Lower leg skin (tissue), 4 donors: ENCODE results near the gene SRCAP. TPM values are rescaled to one million over a fixed set of nuclear protein-coding genes. Genes with fewer than 3 reads are reported as not detected.

Experiments
- DNase-seq, 2 donors: peaks; one replicate each; pipeline ENCODE4 v3.0.0-alpha.2; 2019; ENCODE audit warnings: low spot score in 2 of 2
- H3K4me3 ChIP-seq: fragments of 200-600 bp; sonication (generic); 2 replicates; pipeline ENCODE4 v1.5.1; 2017; ENCODE audit warnings: mild to moderate bottlenecking, low read depth; ENCODE audit not compliant: poor library complexity, severe bottlenecking
- CTCF ChIP-seq, 3 donors: fragments of 450-650 bp; IDR thresholded peaks; one replicate each; pipeline ENCODE4 v1.5.1; 2016; ENCODE audit warnings: antibody characterized with exemption in 3 of 3, mild to moderate bottlenecking in 3 of 3, moderate library complexity in 2 of 3
- POLR2A ChIP-seq, 2 donors: fragments of 450-650 bp; IDR thresholded peaks; one replicate each; pipeline ENCODE4 v1.6.1; 2016 to 2017; ENCODE audit warnings: antibody characterized with exemption in 2 of 2, mild to moderate bottlenecking in 1 of 2, moderate library complexity in 1 of 2
- WGBS, 2 donors: methylation state at CpG; one replicate each; pipeline ENCODE4 v1.1.5; 2018; 5-methylcytosine and 5-hydroxymethylcytosine counted together
- intact Hi-C: fragments of 100-400 bp; cut with DNase I; formaldehyde crosslinking; loops from one replicate; pipeline ENCODE4 v1.15.0; 2023; ENCODE audit warnings: low total_unique reads
- total RNA-seq, 4 donors: library from RNA; depleted of rRNA; stranded (reverse); fragments of >200 nt; gene quantifications; one replicate each; pipeline ENCODE4 v1.1.0, GENCODE V29; 2016

SRCAP gene
- total RNA-seq, 4 donors from 2014 or later = 21.7 to 44.0 (median 33.7) TPM

DNA sequence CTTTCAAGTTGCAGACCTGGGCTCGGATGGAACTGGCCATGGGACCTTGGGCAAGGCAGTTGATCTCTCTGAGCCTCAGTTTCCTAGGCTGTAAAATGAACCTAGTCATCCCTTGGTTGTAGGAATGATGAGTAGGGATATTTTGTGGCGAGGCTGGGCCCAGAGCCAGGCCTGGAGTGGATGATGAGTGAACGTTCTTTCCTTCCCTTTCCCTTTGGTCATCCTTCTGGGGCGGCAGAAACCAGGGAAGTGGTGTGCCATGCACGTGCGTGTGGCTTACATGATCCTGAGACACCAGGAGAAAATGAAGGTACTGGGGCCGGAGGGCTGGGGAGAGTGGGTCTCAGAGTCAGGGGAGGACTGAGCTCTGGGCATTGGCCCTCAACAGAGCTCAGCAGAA, 32.3 kb upstream of the SRCAP start:
- intact Hi-C loops = no loop called here
- no peak for DNase-seq
- 81 to 86% methylated on average over 7 of the region's 7 CpGs for WGBS, 2 donors
- no peak overlapping the region for H3K4me3 ChIP-seq
- no peak for TF ChIP-seq CTCF (IDR thresholded peaks at IDR 0.05)
- TF ChIP-seq POLR2A (IDR thresholded peaks at IDR 0.05) = no peak

DNA sequence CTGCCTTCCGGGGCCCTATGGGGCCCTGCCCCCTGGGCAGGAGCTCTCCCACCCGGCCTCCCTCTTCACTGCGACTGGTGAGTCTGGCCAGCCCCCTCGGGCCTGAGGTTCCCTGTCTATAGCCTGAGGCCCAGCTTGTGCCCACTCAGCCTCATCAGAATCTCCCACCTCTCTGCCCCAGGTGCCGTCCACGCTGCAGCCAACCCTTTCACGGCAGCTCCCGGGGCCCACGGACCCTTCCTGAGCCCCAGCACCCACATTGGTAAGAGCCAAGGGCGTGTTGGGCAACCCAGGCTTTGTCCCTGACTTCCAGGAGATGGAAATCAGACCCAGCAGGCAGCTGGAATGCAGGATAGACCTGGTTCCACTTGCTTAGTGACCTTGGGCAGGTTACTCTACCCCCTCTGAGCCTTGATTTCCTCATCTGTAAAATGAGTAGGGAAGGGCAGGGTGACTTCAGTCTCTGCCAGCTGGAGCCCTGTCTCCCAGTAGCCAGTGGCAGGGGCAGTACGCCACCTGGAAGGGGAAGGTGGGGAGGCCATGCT, 31.5 kb upstream of the SRCAP start:
- intact Hi-C loops = no loop called here
- no peak for DNase-seq
- H3K4me3 ChIP-seq = no peak overlapping the region
- TF ChIP-seq POLR2A (IDR thresholded peaks at IDR 0.05) = no peak
- TF ChIP-seq CTCF (IDR thresholded peaks at IDR 0.05) = no peak
- WGBS, 2 donors = 87 to 92% methylated on average over 11 of the region's 11 CpGs

DNA sequence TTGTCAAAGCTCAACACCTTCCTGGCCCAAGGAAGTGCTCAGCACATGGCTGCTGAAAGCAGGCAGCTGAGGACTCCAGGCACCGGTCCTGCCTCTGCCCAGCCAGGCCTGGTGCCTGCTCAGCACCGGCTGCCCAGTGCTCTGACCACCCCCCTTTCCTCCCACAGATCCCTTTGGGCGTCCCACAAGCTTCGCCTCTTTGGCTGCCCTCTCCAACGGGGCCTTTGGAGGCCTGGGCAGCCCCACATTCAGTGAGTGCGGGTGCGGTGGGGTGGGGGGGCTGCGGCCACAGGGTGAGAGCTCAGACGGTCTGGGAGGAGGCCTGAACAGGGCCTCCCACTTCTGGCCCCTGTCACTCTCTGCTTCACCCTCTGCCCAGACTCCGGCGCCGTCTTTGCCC, 30.6 kb upstream of the SRCAP start:
- intact Hi-C loops = no loop called here
- no peak for TF ChIP-seq CTCF (IDR thresholded peaks at IDR 0.05)
- no peak for TF ChIP-seq POLR2A (IDR thresholded peaks at IDR 0.05)
- no peak for DNase-seq
- H3K4me3 ChIP-seq = no peak overlapping the region
- 88 to 89% methylated on average over 11 to 12 of the region's 12 CpGs for WGBS, 2 donors

GRCh38 chr16:30669026-30669902, 29.7 kb upstream of the SRCAP start:
- H3K4me3 ChIP-seq = no peak overlapping the region
- intact Hi-C loops = no loop called here
- no peak for TF ChIP-seq POLR2A (IDR thresholded peaks at IDR 0.05)
- no peak for TF ChIP-seq CTCF (IDR thresholded peaks at IDR 0.05)
- 88 to 89% methylated on average over 40 to 41 of the region's 41 CpGs for WGBS, 2 donors
- DNase-seq = no peak

GRCh38 chr16:30669903-30670824, 28.8 kb upstream of the SRCAP start:
- intact Hi-C loops = no loop called here
- no peak overlapping the region for H3K4me3 ChIP-seq
- no peak for DNase-seq
- no peak for TF ChIP-seq POLR2A (IDR thresholded peaks at IDR 0.05)
- TF ChIP-seq CTCF (IDR thresholded peaks at IDR 0.05) = no peak
- WGBS, 2 donors = 81 to 82% methylated on average over 14 of the region's 14 CpGs
